ENCODE measurements around the gene CCDC50.

- TF ChIP-seq CTCF (conservative IDR thresholded peaks at IDR 0.05) (no peak), EZH2 (IDR thresholded peaks at IDR 0.05; ENCODE audit: low read depth) (no peak)
Observed at GRCh38 chr3:191368755-191369615, 39.8 kb downstream of the CCDC50 start.

All from PC-9 (cell line).